Testis (tissue), 3 donors: ENCODE measurements around the gene ADAMTS5. TPM values are rescaled to one million over a fixed set of nuclear protein-coding genes. Genes with fewer than 3 reads are reported as not detected.

Experiments used
- DNase-seq: peaks from one replicate; pipeline ENCODE4 v3.0.0-alpha.2; 2019
- H3K27ac ChIP-seq, 2 donors: fragments of 200-600 bp; sonication (generic); one replicate each; pipeline ENCODE4 v1.5.1; 2019
- H3K27me3 ChIP-seq: fragments of 200-600 bp; sonication (generic); one replicate; pipeline ENCODE4 v1.5.1; 2019
- H3K36me3 ChIP-seq: fragments of 200-600 bp; sonication (generic); one replicate; pipeline ENCODE4 v1.5.1; 2017; ENCODE audit warnings: low read depth; ENCODE audit errors: missing control alignments
- H3K4me1 ChIP-seq: fragments of 200-600 bp; sonication (generic); one replicate; pipeline ENCODE4 v1.5.1; 2019
- H3K4me3 ChIP-seq, 2 donors: fragments of 200-600 bp; sonication (generic); one replicate each; pipeline ENCODE4 v1.5.1; 2017 to 2019
- H3K9me3 ChIP-seq: fragments of 200-600 bp; sonication (generic); one replicate; pipeline ENCODE4 v1.5.1; 2017
- CTCF ChIP-seq, 3 experiments: fragments of 450-650 bp in 2 of 3; fragments of 200-600 bp in 1 of 3; sonication (generic) in 1 of 3; IDR thresholded peaks; one replicate each; pipeline ENCODE4 v1.5.1; 2016 to 2019; ENCODE audit warnings: antibody characterized with exemption in 3 of 3, mild to moderate bottlenecking in 2 of 3, moderate library complexity in 1 of 3
- POLR2A ChIP-seq: fragments of 450-650 bp; IDR thresholded peaks from one replicate; pipeline ENCODE4 v1.6.1; 2017; ENCODE audit warnings: antibody characterized with exemption, mild to moderate bottlenecking, moderate library complexity
- WGBS, 2 donors: methylation state at CpG; one replicate each; pipeline ENCODE4 v1.1.5; 2018; 5-methylcytosine and 5-hydroxymethylcytosine counted together
- intact Hi-C: fragments of 100-400 bp; cut with DNase I; formaldehyde crosslinking; loops from one replicate; pipeline ENCODE4 v1.15.1; 2023; ENCODE audit warnings: low total_unique reads
- polyA plus RNA-seq: library from polyadenylated mRNA; stranded (reverse); fragments of 350-450 nt; fragmentation: Illumina TruSeq; extraction: RNeasy Lipid Tissue Mini Kit (QIAGEN cat#74804); gene quantifications from one replicate; pipeline ENCODE4 v1.2.3, GENCODE V29; 2014; ENCODE audit warnings: low read depth, low replicate concordance; ENCODE audit not compliant: insufficient read depth
- total RNA-seq, 2 donors: library from RNA; depleted of rRNA; stranded (reverse); fragments of >200 nt; gene quantifications; one replicate each; pipeline ENCODE4 v1.2.3, GENCODE V29; 2016

The ADAMTS5 gene
- total and polyA plus RNA-seq, 3 donors from 2014 or later, result 1.9 to 3.7 (median 2.6) TPM

- no peak for DNase-seq
- H3K4me1 ChIP-seq, result peaks cover 5% of the 10 kb centered on the region
- H3K4me3 ChIP-seq, result no peak overlapping the region
- WGBS, 2 donors, result 45 to 47% methylated on average over 4 of the region's 4 CpGs
- no peak overlapping the region for H3K27ac ChIP-seq
- H3K27me3 ChIP-seq, result no peaks in the 10 kb centered on the region
- intact Hi-C loops, result no loop called here
- TF ChIP-seq POLR2A, result no peak
- TF ChIP-seq CTCF (IDR thresholded peaks at IDR 0.05), result no peak
- H3K9me3 ChIP-seq, result no peaks in the 10 kb centered on the region
- H3K36me3 ChIP-seq, result no peaks in the 10 kb centered on the region
These were observed 5.2 kb downstream of the ADAMTS5 start for GRCh38 chr21:26961698-26962097.

- no peaks in the 10 kb centered on the region for H3K9me3 ChIP-seq
- TF ChIP-seq POLR2A (no peak), CTCF (IDR thresholded peaks at IDR 0.05) (no peak)
- WGBS, 2 donors, result 40 to 50% methylated on average over 2 of the region's 2 CpGs
- H3K4me1 ChIP-seq, result no peaks in the 10 kb centered on the region
- intact Hi-C loops, result no loop called here
- no peak for DNase-seq
- H3K27me3 ChIP-seq, result no peaks in the 10 kb centered on the region
- no peak overlapping the region for H3K27ac ChIP-seq
- H3K4me3 ChIP-seq, result no peak overlapping the region
- no peaks in the 10 kb centered on the region for H3K36me3 ChIP-seq
These were observed 8.1 kb downstream of the ADAMTS5 start for GRCh38 chr21:26958788-26959187.

GRCh38 chr21:26956813-26957212, 10.1 kb downstream of the ADAMTS5 start:
- no peak for TF ChIP-seq POLR2A
- TF ChIP-seq CTCF (IDR thresholded peaks at IDR 0.05), result no peak
- Histone ChIP-seq H3K27me3 (no peaks in the 10 kb centered on the region), H3K4me1 (no peaks in the 10 kb centered on the region), H3K27ac (no peak overlapping the region), H3K9me3 (no peaks in the 10 kb centered on the region), H3K36me3 (no peaks in the 10 kb centered on the region), H3K4me3 (no peak overlapping the region)
- intact Hi-C loops, result no loop called here
- DNase-seq, result no peak
- WGBS, 2 donors, result 78 to 84% methylated on average over 3 of the region's 3 CpGs

GRCh38 chr21:26956216-26956615, 10.7 kb downstream of the ADAMTS5 start:
- intact Hi-C loops, result no loop called here
- H3K9me3 ChIP-seq, result no peaks in the 10 kb centered on the region
- H3K4me1 ChIP-seq, result no peaks in the 10 kb centered on the region
- TF ChIP-seq CTCF (IDR thresholded peaks at IDR 0.05), result no peak
- no peak for TF ChIP-seq POLR2A
- no peaks in the 10 kb centered on the region for H3K36me3 ChIP-seq
- no peak overlapping the region for H3K4me3 ChIP-seq
- H3K27ac ChIP-seq, result no peak overlapping the region
- no peaks in the 10 kb centered on the region for H3K27me3 ChIP-seq
- no peak for DNase-seq

- Histone ChIP-seq H3K4me1 (no peaks in the 10 kb centered on the region), H3K4me3 (no peak overlapping the region), H3K9me3 (no peaks in the 10 kb centered on the region), H3K36me3 (no peaks in the 10 kb centered on the region), H3K27ac (no peak overlapping the region), H3K27me3 (no peaks in the 10 kb centered on the region)
- intact Hi-C loops, result no loop called here
- no peak for TF ChIP-seq POLR2A
- no peak for TF ChIP-seq CTCF (IDR thresholded peaks at IDR 0.05)
- 82 to 87% methylated on average over 9 of the region's 9 CpGs for WGBS, 2 donors
- DNase-seq, result no peak
These were observed 12.2 kb downstream of the ADAMTS5 start for GRCh38 chr21:26954662-26955121.
